Thymus (tissue), 11 donors: ENCODE results near the gene TMEM203. TPM values are rescaled to one million over a fixed set of nuclear protein-coding genes. Genes with fewer than 3 reads are reported as not detected.

Experiments used
- DNase-seq, 9 donors: peaks; one replicate each; pipeline ENCODE4 v3.0.0-alpha.2; 2013; ENCODE audit warnings: low spot score in 9 of 9, low read depth in 6 of 9, missing footprints in 1 of 9
- H3K27ac ChIP-seq, 2 donors: one replicate each; pipeline ENCODE4 v1.5.1; 2013; ENCODE audit warnings: control low read depth in 1 of 2, low read depth in 1 of 2, low read length in 1 of 2, mild to moderate bottlenecking in 1 of 2, moderate library complexity in 1 of 2
- H3K27me3 ChIP-seq, 2 donors: one replicate each; pipeline ENCODE4 v1.5.1; 2013; ENCODE audit warnings: low read length in 1 of 2; ENCODE audit not compliant: control insufficient read depth in 2 of 2, insufficient read depth in 1 of 2
- H3K36me3 ChIP-seq, 2 donors: one replicate each; pipeline ENCODE4 v1.5.1; 2013; ENCODE audit warnings: low read length in 1 of 2, mild to moderate bottlenecking in 1 of 2, moderate library complexity in 1 of 2; ENCODE audit not compliant: control insufficient read depth in 2 of 2, insufficient read depth in 2 of 2
- H3K4me1 ChIP-seq, 2 donors: one replicate each; pipeline ENCODE4 v1.5.1; 2013; ENCODE audit warnings: low read length in 2 of 2; ENCODE audit not compliant: control insufficient read depth in 2 of 2, insufficient read depth in 2 of 2
- H3K4me3 ChIP-seq, 2 donors: one replicate each; pipeline ENCODE4 v1.5.1; 2013; ENCODE audit warnings: low read length in 2 of 2, control low read depth in 1 of 2, mild to moderate bottlenecking in 1 of 2
- H3K9me3 ChIP-seq, 2 donors: one replicate each; pipeline ENCODE4 v1.5.1; 2013; ENCODE audit warnings: low read length in 1 of 2, mild to moderate bottlenecking in 1 of 2; ENCODE audit not compliant: control insufficient read depth in 2 of 2, insufficient read depth in 1 of 2
- WGBS: extraction: QIAGEN DNeasy Blood & Tissue Kit; methylation state at CpG from one replicate; pipeline ENCODE4 v1.1.7; 2013; 5-methylcytosine and 5-hydroxymethylcytosine counted together
- polyA plus RNA-seq: library from polyadenylated mRNA; stranded (reverse); fragments of 200-250 nt; gene quantifications from one replicate; pipeline ENCODE4 v1.2.3, GENCODE V29; 2013
- total RNA-seq: library from RNA; stranded (reverse); fragments of 120-200 nt; gene quantifications from one replicate; pipeline ENCODE4 v1.2.4, GENCODE V29; 2013
- donor health status: healthy.

The TMEM203 gene
- total and polyA plus RNA-seq, 2 donors = 20.6 to 47.2 TPM

DNA sequence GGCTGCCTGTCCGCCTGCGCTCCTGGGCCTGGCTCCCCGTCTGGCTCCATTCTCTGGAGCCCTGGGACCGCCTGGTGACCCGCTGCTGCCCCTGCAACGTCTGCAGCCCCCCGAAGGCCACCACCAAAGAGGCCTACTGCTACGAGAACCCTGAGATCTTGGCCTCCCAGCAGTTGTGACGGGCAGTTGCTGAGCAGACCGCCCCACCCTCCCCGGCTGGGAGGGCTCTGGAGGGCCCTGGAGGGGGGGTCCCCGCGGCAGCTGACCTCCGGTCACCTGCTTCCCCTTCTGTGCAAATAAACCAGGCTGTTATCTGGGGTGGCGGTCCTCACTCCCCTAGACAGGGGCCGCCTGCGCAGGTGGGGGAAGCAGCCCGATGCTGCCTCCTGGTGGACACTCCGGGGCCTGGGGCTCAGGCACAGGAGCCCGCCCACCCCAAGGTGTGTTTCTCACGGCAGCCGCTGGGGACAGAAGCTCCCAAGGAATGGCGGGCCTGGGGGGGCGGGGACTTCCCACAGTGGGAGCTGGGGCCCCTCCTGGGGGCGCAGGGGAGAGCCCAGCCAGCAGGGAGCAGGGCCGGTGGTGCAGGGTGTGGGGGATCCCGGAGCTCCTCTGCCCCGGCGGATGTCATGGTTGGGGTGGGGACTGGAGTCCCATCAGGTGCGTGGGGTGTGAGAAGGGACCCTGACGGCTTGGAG, 30.9 kb upstream of the TMEM203 start:
- H3K36me3 ChIP-seq = no peaks in the 10 kb centered on the region
- DNase-seq = peak in 8 of 9 donors; percentile 73 to 93 (median 88)
- peaks cover 16 to 27% of the 10 kb centered on the region in 2 donors for H3K4me1 ChIP-seq
- peaks cover 0 to 41% of the 10 kb centered on the region in 2 donors for H3K27me3 ChIP-seq
- WGBS = 9% methylated on average over 31 of the region's 31 CpGs
- H3K9me3 ChIP-seq = no peaks in the 10 kb centered on the region
- H3K4me3 ChIP-seq = no peak overlapping the region
- H3K27ac ChIP-seq = peak overlapping the region in 1 of 2 donors; percentile 26

DNA sequence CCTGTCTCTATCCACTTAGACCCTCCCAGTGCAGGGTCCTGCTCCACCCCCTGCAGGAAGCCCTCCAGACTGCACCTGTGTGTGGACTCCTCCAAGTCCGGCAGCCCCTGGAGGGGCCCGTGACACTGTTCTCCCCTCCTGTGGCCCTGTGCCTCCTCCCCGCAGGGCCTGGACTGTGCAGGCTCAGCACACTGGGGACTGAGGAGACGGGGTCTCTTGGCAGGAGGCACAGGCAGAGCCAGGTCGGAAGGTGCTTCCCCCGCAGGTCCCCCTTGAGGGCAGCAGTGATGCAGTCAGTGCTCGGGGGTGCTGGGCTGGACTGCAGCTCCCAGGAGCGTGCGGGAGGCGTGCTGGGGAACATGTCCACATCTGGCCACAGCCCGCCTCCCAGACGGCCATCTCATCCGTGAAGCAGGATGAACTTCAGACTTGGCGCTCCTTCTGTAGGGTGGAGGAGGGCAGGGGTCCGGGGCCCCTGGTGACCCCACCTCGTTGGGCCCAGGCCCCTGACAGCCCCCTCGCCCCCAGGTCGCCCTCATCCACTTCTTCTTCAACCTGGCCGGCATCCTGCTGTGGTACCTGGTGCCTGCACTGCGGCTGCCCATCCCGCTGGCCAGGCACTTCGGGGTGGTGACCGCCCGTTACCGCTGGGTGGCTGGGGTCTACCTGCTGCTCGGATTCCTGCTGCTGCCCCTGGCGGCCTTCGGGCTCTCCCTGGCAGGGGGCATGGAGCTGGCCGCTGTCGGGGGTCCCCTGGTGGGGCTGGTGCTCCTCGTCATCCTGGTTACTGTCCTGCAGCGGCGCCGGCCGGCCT, 30.2 kb upstream of the TMEM203 start:
- DNase-seq = no peak
- Histone ChIP-seq H3K4me3 (no peak overlapping the region), H3K4me1 (peaks cover 16 to 27% of the 10 kb centered on the region in 2 donors), H3K27me3 (peaks cover 0 to 48% of the 10 kb centered on the region in 2 donors), H3K36me3 (no peaks in the 10 kb centered on the region), H3K27ac (no peak overlapping the region), H3K9me3 (no peaks in the 10 kb centered on the region)
- 85% methylated on average over 35 of the region's 35 CpGs for WGBS

DNA sequence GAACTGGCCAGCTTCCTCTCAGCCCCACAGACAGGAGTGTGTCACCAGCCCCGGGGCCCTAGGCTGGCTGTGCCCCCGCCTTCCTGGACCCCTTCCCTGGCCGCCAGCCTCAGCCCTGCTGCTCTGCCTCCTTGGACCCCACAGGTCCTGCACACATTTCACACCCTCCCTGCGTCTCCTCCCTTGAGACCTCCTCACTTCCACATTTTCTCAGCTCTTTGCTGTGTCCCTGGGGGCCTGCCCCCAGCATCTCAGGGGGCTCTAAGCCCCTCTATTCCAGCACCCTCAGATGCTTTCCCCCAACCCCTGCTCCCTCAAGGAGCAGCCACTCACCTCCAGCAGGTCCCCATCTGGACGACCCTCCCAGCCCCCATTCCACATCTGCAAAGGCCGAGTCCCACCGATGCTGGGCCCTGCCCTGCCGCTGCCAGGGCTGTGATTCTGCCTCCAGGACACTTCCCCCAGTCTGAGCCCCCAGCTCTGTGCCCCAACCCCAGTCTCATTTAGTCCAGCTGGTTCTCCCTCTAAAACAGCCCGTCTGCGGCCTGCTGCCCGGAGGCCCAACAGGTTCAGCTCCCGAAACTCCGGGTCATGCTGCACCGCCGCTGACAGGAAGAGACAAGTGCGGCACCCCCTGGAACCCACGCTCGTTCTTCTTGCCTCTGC, 29.4 kb upstream of the TMEM203 start:
- peaks cover 16 to 24% of the 10 kb centered on the region in 2 donors for H3K4me1 ChIP-seq
- no peak for DNase-seq
- 84% methylated on average over 18 of the region's 18 CpGs for WGBS
- H3K4me3 ChIP-seq = no peak overlapping the region
- no peak overlapping the region for H3K27ac ChIP-seq
- H3K27me3 ChIP-seq = peaks cover 0 to 55% of the 10 kb centered on the region in 2 donors
- no peaks in the 10 kb centered on the region for H3K36me3 ChIP-seq
- H3K9me3 ChIP-seq = no peaks in the 10 kb centered on the region

DNA sequence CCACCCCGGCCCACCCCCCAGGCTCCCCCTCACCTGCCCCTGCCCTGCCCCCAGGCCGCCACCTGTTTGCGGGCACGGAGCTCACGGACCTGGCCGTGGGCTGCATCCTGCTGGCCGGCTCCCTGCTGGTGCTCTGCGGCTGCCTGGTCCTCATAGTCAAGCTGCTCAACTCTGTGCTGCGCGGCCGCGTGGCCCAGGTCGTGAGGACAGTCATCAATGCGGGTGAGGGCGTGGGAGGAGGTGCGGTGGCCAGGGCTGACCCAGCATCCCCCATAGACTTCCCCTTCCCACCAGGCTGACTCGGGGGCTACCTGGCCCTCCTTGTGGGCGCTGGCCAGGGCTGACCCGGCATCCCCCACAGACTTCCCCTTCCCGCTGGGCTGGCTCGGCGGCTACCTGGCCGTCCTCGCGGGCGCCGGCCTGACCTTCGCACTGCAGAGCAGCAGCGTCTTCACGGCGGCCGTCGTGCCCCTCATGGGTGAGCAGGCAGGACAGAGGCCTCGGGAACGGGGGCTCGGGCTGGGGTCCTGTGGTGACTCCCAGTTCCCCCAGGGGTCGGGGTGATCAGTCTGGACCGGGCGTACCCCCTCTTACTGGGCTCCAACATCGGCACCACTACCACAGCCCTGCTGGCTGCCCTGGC, 28.7 kb upstream of the TMEM203 start:
- Histone ChIP-seq H3K4me3 (no peak overlapping the region), H3K36me3 (no peaks in the 10 kb centered on the region), H3K4me1 (peaks cover 10 to 19% of the 10 kb centered on the region in 2 donors), H3K27me3 (peaks cover 0 to 62% of the 10 kb centered on the region in 2 donors), H3K9me3 (no peaks in the 10 kb centered on the region), H3K27ac (no peak overlapping the region)
- 87% methylated on average over 40 of the region's 40 CpGs for WGBS
- no peak for DNase-seq

DNA sequence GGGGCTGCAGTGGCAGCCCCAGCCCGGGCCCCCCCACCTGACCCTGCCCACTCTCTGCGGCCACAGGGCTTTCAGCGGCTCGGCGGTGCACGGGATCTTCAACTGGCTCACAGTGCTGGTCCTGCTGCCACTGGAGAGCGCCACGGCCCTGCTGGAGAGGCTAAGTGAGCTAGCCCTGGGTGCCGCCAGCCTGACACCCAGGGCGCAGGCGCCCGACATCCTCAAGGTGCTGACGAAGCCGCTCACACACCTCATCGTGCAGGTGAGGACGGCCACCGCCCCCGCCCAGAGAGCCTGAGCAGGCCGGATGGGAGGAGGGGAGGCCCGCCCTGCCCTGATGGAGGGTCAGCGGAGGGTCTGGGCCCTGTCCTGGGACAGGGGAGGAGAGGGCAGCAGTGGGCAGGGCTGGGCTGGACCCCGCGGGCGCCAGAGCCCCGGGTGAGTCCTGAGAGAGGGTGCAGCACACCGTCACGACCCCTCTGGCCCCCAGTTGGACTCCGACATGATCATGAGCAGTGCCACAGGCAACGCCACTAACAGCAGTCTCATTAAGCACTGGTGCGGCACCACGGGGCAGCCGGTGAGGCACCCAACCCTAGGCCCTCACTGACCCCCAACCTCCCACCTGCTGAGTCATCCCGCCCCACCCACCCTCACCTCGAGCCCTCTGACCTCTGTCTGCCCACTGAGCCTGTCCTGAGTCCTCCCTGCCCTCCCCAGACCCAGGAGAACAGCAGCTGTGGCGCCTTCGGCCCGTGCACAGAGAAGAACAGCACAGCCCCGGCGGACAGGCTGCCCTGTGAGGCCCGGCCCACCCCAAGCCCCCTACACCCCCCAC, 27.9 kb upstream of the TMEM203 start:
- Histone ChIP-seq H3K4me1 (peaks cover 10 to 15% of the 10 kb centered on the region in 2 donors), H3K9me3 (no peaks in the 10 kb centered on the region), H3K27ac (no peak overlapping the region), H3K4me3 (no peak overlapping the region), H3K27me3 (peaks cover 0 to 71% of the 10 kb centered on the region in 2 donors), H3K36me3 (no peaks in the 10 kb centered on the region)
- 95% methylated on average over 40 of the region's 40 CpGs for WGBS
- no peak for DNase-seq

DNA sequence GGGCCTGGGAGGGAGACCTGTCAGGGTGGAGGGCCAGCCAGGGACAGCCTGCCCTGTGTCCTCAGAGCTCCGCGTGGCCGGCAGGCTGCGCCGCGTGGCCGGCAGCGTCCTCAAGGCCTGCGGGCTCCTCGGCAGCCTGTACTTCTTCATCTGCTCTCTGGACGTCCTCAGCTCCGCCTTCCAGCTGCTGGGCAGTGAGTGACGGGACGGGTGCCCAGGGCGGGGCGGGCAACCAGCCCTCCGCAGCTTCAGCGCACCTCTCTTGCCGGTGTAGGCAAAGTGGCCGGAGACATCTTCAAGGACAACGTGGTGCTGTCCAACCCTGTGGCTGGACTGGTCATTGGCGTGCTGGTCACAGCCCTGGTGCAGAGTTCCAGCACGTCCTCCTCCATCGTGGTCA, 27.1 kb upstream of the TMEM203 start:
- Histone ChIP-seq H3K27ac (no peak overlapping the region), H3K27me3 (peaks cover 2 to 75% of the 10 kb centered on the region in 2 donors), H3K4me1 (peaks cover 10 to 18% of the 10 kb centered on the region in 2 donors), H3K9me3 (no peaks in the 10 kb centered on the region), H3K4me3 (no peak overlapping the region), H3K36me3 (no peaks in the 10 kb centered on the region)
- no peak for DNase-seq
- 96% methylated on average over 24 of the region's 24 CpGs for WGBS

DNA sequence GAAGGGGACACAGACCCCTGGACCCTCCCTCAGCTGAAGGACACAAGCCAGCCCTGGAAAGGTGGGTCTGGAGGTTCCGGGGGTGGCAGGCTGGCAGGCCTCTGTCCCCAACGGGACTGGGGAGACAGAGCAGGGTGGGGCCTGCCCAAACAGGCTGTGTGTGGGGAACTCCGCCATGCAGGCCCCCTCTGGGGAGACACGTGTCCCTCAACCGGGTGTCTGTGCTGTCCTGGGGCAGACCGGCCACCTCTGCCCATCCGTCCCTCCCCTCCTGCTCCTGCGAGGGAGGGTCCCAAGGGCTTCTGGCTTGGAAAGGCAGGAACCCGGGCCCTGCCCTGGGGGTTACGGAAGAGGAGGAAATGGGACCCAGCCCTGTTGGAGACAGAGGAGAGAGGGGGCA, 26.7 kb upstream of the TMEM203 start:
- DNase-seq = no peak
- H3K4me1 ChIP-seq = peaks cover 10 to 19% of the 10 kb centered on the region in 2 donors
- H3K4me3 ChIP-seq = no peak overlapping the region
- H3K27me3 ChIP-seq = peaks cover 4 to 79% of the 10 kb centered on the region in 2 donors
- no peaks in the 10 kb centered on the region for H3K36me3 ChIP-seq
- whole genome bisulfite sequencing = 90% methylated on average over 10 of the region's 10 CpGs
- H3K9me3 ChIP-seq = no peaks in the 10 kb centered on the region
- no peak overlapping the region for H3K27ac ChIP-seq

DNA sequence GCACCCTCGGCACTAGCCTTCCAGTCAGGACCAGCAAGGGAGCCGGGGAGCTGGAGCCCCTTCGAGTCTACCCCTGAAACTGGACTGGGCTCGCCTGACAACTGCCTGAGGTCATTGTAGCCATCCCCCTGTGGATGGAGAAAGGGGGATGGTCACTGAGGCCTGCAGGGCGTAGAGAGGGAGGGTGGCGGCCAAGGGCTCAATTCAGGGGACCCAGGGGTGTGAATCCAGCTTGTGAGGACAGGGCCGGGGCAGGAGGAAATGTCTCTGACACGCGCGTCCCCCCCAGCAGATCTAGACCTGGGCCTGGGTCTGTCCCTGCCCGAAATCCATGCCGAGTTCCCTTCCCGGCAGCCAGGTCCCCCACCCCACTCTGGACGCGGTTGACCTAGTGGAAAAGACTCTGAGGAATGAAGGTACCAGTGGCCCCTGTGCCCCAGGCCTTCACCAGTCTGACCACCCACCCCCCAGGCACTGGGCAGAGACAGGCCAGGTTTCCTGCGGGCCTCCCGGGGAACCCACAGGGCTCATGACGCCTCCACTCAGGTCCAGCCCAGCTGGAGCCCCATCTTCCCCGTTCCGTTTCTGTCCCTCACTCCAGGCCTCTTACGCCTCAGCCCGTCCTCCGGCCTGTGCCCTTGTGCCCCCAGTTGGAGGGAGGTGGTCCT, 26.1 kb upstream of the TMEM203 start:
- peaks cover 6 to 85% of the 10 kb centered on the region in 2 donors for H3K27me3 ChIP-seq
- H3K36me3 ChIP-seq = no peaks in the 10 kb centered on the region
- no peaks in the 10 kb centered on the region for H3K9me3 ChIP-seq
- 95% methylated on average over 23 of the region's 23 CpGs for WGBS
- peaks cover 6 to 13% of the 10 kb centered on the region in 2 donors for H3K4me1 ChIP-seq
- DNase-seq = no peak
- H3K4me3 ChIP-seq = no peak overlapping the region
- no peak overlapping the region for H3K27ac ChIP-seq
